Stimulated activated memory B cell treated with anti-CD40 and anti-IgM and Interleukin-4, amounts not matched to agents 10 μg/mL and 1 μg/mL and 100 μg/mL, for 72 hours (primary cell): ENCODE results near the gene H1-8.

Experiments used
- ATAC-seq: fragments of 150-1000 bp; cut with Tn5 transposase; 2 replicates; pipeline ENCODE4 v1.10.0; 2021
- H3K27ac Mint-ChIP-seq: one replicate; pipeline ENCODE4 v1.8.0; 2022; ENCODE audit warnings: mild to moderate bottlenecking, mixed read lengths
- H3K27me3 Mint-ChIP-seq: one replicate; pipeline ENCODE4 v1.8.0; 2022; ENCODE audit warnings: mixed read lengths
- H3K36me3 Mint-ChIP-seq: one replicate; pipeline ENCODE4 v1.8.0; 2022; ENCODE audit warnings: mixed read lengths
- H3K4me1 Mint-ChIP-seq: one replicate; pipeline ENCODE4 v1.8.0; 2022; ENCODE audit warnings: mixed read lengths
- H3K4me3 Mint-ChIP-seq: one replicate; pipeline ENCODE4 v1.8.0; 2022; ENCODE audit warnings: mild to moderate bottlenecking, moderate library complexity, mixed read lengths
- H3K9me3 Mint-ChIP-seq: one replicate; pipeline ENCODE4 v1.8.0; 2022; ENCODE audit warnings: mixed read lengths

The H1-8 gene

DNA sequence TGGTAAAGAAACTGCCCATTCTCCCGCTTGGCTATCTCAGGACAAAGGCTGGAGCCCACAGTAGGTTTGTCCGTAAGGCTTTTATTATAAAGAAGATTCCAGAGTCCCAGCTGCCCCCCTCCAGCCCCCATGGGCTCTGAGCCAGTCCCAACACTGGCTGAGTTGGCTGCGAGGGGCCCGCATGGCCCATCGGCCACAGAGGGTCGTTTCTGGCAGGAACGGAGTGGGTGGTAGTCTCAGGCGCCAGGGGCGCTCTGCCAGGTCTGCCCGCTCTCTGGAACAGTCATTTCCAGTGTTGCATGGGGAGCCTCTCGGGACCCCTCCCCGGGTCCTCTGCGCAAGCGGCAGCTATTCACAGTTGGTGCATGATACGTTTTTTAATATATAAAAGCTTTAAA lies 12.2 kb downstream of the H1-8 start:
- Mint-ChIP-seq H3K36me3 (no peaks in the 10 kb centered on the region), H3K4me1 (peaks cover 29% of the 10 kb centered on the region), H3K27me3 (peaks cover 22% of the 10 kb centered on the region), H3K27ac (no peak overlapping the region), H3K4me3 (no peak overlapping the region), H3K9me3 (no peaks in the 10 kb centered on the region)
- ATAC-seq = no peak

GRCh38 chr3:129555616-129556357 lies 12.8 kb downstream of the H1-8 start:
- Mint-ChIP-seq H3K9me3 (no peaks in the 10 kb centered on the region), H3K4me3 (no peak overlapping the region), H3K36me3 (no peaks in the 10 kb centered on the region), H3K4me1 (peaks cover 34% of the 10 kb centered on the region), H3K27me3 (peaks cover 22% of the 10 kb centered on the region), H3K27ac (no peak overlapping the region)
- peak; percentile 77 for ATAC-seq

DNA sequence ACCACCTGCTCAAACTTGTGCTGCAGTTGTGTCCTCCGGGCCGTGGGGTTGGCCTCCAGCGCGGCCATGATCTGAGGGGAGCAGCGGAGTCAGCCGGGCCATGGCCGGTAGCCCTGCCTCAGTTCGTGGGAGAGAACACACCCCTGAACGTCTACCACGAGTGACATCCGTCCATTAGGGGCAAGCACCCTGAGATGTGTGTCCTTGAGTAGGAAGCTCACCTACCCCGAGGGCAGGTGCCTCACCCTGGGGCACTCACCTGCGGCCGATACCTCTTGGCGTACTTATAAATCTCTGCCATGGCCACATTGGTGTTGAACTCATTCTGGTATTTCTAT lies 13.4 kb downstream of the H1-8 start:
- H3K4me3 Mint-ChIP-seq = no peak overlapping the region
- no peaks in the 10 kb centered on the region for H3K9me3 Mint-ChIP-seq
- H3K27me3 Mint-ChIP-seq = peaks cover 22% of the 10 kb centered on the region
- peaks cover 36% of the 10 kb centered on the region for H3K4me1 Mint-ChIP-seq
- H3K27ac Mint-ChIP-seq = no peak overlapping the region
- ATAC-seq = no peak
- no peaks in the 10 kb centered on the region for H3K36me3 Mint-ChIP-seq

DNA sequence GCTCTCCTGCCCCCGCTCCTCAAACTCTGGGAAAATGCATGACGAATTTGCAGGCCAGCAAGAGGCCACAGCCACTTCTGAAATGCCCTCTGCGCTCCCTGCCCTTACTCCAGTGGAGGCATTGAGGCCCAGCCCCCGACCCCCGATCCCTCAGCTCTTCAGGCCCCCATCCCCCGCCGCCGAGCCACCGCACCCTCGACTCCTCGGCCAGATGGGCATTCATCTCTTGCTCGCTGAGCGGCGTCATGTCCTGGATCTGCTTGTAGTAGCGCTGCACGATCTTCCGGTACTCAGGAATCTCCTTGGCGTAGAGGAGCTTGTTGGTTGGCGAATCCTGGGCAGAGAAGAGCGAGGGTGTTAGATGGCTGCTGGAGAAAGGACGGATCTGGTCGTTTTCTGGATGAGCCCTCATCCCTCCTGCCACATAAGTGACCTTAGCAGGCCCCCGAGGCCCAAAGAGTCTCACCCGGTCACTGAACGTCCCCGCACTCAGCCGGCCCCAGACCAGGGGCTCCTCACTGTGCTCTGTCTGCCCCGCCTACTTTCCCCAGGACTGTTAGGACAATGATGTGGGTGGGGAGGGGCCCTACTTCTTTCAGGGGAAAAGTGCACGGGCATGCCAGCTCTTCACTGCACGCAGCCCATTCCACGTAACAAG lies 14.0 kb downstream of the H1-8 start:
- H3K4me3 Mint-ChIP-seq = no peak overlapping the region
- no peak overlapping the region for H3K27ac Mint-ChIP-seq
- peaks cover 22% of the 10 kb centered on the region for H3K27me3 Mint-ChIP-seq
- ATAC-seq = no peak
- no peaks in the 10 kb centered on the region for H3K36me3 Mint-ChIP-seq
- peaks cover 36% of the 10 kb centered on the region for H3K4me1 Mint-ChIP-seq
- H3K9me3 Mint-ChIP-seq = no peaks in the 10 kb centered on the region

GRCh38 chr3:129557548-129557894 lies 14.5 kb downstream of the H1-8 start:
- Mint-ChIP-seq H3K9me3 (no peaks in the 10 kb centered on the region), H3K4me1 (peaks cover 36% of the 10 kb centered on the region), H3K36me3 (no peaks in the 10 kb centered on the region), H3K27ac (no peak overlapping the region), H3K27me3 (peaks cover 22% of the 10 kb centered on the region), H3K4me3 (no peak overlapping the region)
- ATAC-seq = no peak

- no peaks in the 10 kb centered on the region for H3K9me3 Mint-ChIP-seq
- ATAC-seq = no peak
- no peak overlapping the region for H3K4me3 Mint-ChIP-seq
- peaks cover 15% of the 10 kb centered on the region for H3K27me3 Mint-ChIP-seq
- no peaks in the 10 kb centered on the region for H3K36me3 Mint-ChIP-seq
- peak overlapping the region; percentile 24 for H3K27ac Mint-ChIP-seq
- peaks cover 36% of the 10 kb centered on the region for H3K4me1 Mint-ChIP-seq
Measured at GRCh38 chr3:129558081-129558771, 15.3 kb downstream of the H1-8 start.

- H3K4me3 Mint-ChIP-seq = no peak overlapping the region
- no peaks in the 10 kb centered on the region for H3K9me3 Mint-ChIP-seq
- peaks cover 35% of the 10 kb centered on the region for H3K4me1 Mint-ChIP-seq
- peak overlapping the region; percentile 24 for H3K27ac Mint-ChIP-seq
- peaks cover 14% of the 10 kb centered on the region for H3K27me3 Mint-ChIP-seq
- H3K36me3 Mint-ChIP-seq = no peaks in the 10 kb centered on the region
- no peak for ATAC-seq
Measured at GRCh38 chr3:129558772-129559564, 16.0 kb downstream of the H1-8 start.

DNA sequence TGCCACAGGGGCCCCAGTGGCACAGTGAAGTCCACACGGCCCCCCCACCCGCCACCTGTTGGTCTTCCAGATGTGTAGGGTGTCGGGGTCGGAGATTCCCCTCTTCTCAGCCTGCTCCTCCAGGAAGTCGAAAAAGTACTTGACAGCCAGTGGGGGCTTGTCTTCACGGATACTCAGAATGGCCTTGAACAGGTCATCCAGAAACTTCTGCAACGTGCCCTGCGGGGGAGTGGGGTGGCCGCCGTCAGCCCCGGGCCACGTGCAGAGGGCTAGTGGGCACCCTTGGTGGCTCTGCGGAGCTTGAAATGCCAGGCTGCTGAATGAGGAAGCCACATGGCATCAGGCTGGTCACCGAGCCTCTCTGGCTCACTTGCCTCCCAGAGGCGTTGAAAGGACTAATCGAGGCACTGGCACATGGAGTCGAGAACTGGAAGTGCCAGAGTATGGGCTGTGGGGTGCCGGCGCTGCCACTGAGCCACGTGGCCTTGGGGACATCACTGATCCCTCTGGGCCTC lies 16.6 kb downstream of the H1-8 start:
- no peak overlapping the region for H3K4me3 Mint-ChIP-seq
- no peaks in the 10 kb centered on the region for H3K9me3 Mint-ChIP-seq
- no peaks in the 10 kb centered on the region for H3K36me3 Mint-ChIP-seq
- no peak for ATAC-seq
- peaks cover 28% of the 10 kb centered on the region for H3K4me1 Mint-ChIP-seq
- peaks cover 14% of the 10 kb centered on the region for H3K27me3 Mint-ChIP-seq
- peak overlapping the region; percentile 24 for H3K27ac Mint-ChIP-seq

DNA sequence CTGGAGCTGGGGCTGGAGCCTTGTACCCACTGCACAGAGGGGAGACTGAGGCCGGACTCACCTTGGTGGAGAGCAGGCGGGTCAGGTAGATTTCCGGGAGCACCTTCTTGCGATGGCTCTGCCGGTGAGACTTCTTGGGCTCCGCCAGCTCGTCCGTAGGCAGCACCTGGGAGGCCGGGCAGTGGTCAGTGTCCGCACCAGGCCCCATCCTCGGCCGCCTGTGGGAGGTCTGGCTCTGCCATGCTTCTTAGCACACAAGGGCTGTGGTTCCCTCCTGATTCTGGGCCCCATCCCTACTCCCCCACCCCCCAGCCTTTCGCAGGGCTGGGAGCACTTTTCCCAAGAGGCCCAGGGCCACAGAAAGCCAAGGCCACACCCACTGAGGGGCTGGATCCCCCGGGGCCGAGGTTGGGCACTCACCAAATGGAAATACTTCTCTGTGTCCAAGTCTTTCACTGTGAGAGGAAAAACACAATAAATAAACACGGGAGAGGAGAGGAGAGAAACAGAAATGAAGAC lies 17.4 kb downstream of the H1-8 start:
- Mint-ChIP-seq H3K36me3 (no peaks in the 10 kb centered on the region), H3K27ac (peak overlapping the region; percentile 46), H3K27me3 (peaks cover 14% of the 10 kb centered on the region), H3K4me3 (no peak overlapping the region), H3K4me1 (peaks cover 24% of the 10 kb centered on the region), H3K9me3 (no peaks in the 10 kb centered on the region)
- ATAC-seq = no peak

- H3K36me3 Mint-ChIP-seq = no peaks in the 10 kb centered on the region
- peaks cover 14% of the 10 kb centered on the region for H3K27me3 Mint-ChIP-seq
- peaks cover 19% of the 10 kb centered on the region for H3K4me1 Mint-ChIP-seq
- peak; percentile 24 for ATAC-seq
- H3K27ac Mint-ChIP-seq = peak overlapping the region; percentile 46
- H3K4me3 Mint-ChIP-seq = no peak overlapping the region
- no peaks in the 10 kb centered on the region for H3K9me3 Mint-ChIP-seq
Measured at GRCh38 chr3:129560911-129561594, 18.1 kb downstream of the H1-8 start.

DNA sequence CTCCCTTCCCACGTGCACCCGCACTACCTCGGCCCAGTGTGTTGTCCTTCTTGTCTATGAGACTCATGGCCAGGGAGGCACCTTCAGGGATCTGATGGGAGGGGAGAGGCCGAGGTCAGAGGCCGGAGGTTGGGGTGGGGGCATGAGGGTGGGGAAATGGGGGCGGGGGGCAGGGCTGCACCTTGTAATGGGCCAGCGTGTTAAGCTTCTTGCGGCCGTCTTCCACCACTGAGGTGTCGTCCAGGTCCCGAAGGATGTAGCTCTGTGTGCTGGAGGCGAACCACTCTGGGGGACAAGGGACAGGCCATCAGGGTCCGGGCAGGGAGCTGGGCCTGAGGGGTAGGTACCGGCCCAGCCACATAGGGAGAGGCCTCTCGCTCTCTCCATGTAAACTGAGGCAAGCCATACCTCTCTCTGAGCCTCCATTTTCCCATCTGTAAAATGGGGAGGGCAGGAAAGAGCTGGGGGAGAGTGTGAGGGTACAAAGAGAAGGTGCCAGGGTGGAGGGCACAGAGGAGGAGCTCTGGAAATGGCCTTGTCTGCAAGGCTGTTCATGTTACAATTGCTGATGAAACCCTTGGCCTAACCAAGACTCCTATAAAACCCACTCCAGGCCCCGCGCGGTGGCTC lies 18.8 kb downstream of the H1-8 start:
- no peak overlapping the region for H3K27ac Mint-ChIP-seq
- peaks cover 19% of the 10 kb centered on the region for H3K4me1 Mint-ChIP-seq
- H3K27me3 Mint-ChIP-seq = peaks cover 14% of the 10 kb centered on the region
- H3K4me3 Mint-ChIP-seq = no peak overlapping the region
- no peaks in the 10 kb centered on the region for H3K9me3 Mint-ChIP-seq
- H3K36me3 Mint-ChIP-seq = no peaks in the 10 kb centered on the region
- ATAC-seq = no peak

- peaks cover 8% of the 10 kb centered on the region for H3K27me3 Mint-ChIP-seq
- no peak for ATAC-seq
- H3K9me3 Mint-ChIP-seq = no peaks in the 10 kb centered on the region
- peaks cover 19% of the 10 kb centered on the region for H3K4me1 Mint-ChIP-seq
- H3K36me3 Mint-ChIP-seq = no peaks in the 10 kb centered on the region
- H3K27ac Mint-ChIP-seq = no peak overlapping the region
- H3K4me3 Mint-ChIP-seq = no peak overlapping the region
Measured at GRCh38 chr3:129562803-129563202, 19.8 kb downstream of the H1-8 start.

DNA sequence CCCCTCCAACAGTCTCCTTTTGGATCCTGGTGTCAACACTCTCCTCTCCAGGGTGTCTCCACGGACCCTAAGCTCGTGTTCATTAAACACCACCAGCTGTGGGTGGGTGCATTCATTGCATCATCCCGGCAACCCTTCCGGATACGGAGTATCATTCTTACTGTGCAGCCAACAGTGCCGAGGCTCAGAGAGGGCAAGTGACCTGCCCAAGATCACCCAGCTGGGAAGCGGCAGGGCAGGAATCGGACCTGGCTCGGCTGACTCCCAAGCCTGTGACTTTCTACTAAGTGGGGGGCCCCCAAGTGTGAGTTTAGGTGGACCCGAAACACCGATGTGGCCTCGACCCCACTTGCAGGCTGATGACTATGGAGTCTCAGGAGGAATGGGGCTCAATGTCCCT lies 20.4 kb downstream of the H1-8 start:
- H3K4me1 Mint-ChIP-seq = peaks cover 16% of the 10 kb centered on the region
- H3K4me3 Mint-ChIP-seq = no peak overlapping the region
- no peak overlapping the region for H3K27ac Mint-ChIP-seq
- no peaks in the 10 kb centered on the region for H3K9me3 Mint-ChIP-seq
- ATAC-seq = no peak
- no peaks in the 10 kb centered on the region for H3K36me3 Mint-ChIP-seq
- peaks cover 3% of the 10 kb centered on the region for H3K27me3 Mint-ChIP-seq

GRCh38 chr3:129563850-129564535 lies 21.0 kb downstream of the H1-8 start:
- no peak for ATAC-seq
- Mint-ChIP-seq H3K36me3 (no peaks in the 10 kb centered on the region), H3K4me3 (no peak overlapping the region), H3K4me1 (peaks cover 10% of the 10 kb centered on the region), H3K27ac (no peak overlapping the region), H3K27me3 (no peaks in the 10 kb centered on the region), H3K9me3 (no peaks in the 10 kb centered on the region)
